Erythroblast (primary cell): ENCODE data around the gene ANKRD23.

Source experiments
- GATA1 ChIP-seq: IDR thresholded peaks from 2 replicates; pipeline ENCODE4 v1.6.1; 2011; ENCODE audit warnings: low read depth, mild to moderate bottlenecking, control low read depth, low read length, moderate library complexity
- POLR2A ChIP-seq: IDR thresholded peaks from 2 replicates; pipeline ENCODE4 v1.6.1; 2011; ENCODE audit warnings: mild to moderate bottlenecking, low read length

GRCh38 chr2:96874198-96874831 is 30.5 kb upstream of the ANKRD23 start:
- TF ChIP-seq POLR2A (no peak), GATA1 (no peak)
